CD4-positive, alpha-beta T cell treated with Interleukin-4 for 1 hour (primary cell): ENCODE results near the gene DPP6.
"Not testable (repeated sequence)": the region's sequence is repeated elsewhere in the genome, so short reads cannot be mapped to it uniquely, and the experiment has no call there.

Experiments
- DNase-seq, 2 donors: peaks; one replicate each; pipeline ENCODE4 v3.0.0-alpha.2; 2020 to 2022

The DPP6 gene

DNA sequence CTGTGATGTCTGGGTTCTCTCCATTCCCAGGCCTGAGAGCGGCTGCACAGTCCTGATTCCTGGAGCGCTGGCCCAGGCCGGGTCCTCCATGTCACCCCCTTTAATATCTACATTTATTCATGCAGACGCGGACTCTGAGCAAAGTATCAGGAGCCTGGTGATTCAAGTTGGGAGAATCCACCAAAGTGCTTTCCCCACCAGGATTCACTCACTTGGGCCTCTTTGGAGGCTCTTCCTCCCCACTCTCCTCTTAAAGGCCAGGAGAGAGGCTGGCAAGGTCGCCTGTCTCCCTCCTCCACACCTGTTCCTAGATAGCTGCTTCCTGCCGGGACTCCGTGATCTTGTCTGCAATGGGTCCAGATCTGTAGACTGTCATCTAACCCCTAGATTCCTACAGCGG is 98.5 kb downstream of the DPP6 start:
- not testable (repeated sequence) for DNase-seq

DNA sequence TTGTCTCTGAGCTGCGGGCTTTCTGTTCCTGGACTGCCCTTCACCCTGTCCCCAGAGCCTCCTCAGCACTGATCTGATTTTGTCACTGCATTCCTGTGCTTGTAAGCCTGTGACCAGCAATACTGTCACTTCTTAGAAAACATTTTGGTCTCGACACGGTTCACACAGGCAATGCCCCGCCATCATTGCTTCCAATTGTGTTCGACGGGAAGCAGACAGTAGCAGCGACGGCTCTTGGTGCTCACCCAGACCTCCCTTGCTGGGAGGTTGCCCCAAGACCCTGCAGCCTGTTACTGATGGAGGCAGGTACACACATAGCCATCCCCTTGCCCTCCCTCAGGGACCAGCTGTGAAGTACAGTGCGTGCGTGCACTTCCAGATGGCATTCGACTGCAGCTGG is 99.1 kb downstream of the DPP6 start:
- not testable (repeated sequence) for DNase-seq

DNA sequence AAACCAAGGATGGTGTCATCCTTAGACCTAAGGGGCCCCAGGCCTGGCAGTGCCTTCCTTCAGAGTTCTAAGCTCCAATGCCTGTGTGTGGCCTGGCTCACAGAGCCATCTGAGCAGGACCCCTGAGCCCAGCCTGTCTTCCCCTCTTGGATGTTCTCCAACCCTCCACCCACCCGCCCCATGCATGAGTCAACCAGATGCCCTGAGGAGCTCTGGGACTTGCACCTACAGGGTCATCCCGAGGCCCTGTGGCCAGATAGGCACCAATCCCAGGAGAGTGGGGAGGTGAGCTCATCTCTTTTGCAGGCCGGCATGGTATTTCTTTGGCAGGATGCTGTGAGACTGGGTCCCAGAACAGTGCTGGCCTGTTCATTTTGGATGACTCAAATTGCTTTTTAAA is 103.7 kb downstream of the DPP6 start:
- DNase-seq: not testable (repeated sequence)

DNA sequence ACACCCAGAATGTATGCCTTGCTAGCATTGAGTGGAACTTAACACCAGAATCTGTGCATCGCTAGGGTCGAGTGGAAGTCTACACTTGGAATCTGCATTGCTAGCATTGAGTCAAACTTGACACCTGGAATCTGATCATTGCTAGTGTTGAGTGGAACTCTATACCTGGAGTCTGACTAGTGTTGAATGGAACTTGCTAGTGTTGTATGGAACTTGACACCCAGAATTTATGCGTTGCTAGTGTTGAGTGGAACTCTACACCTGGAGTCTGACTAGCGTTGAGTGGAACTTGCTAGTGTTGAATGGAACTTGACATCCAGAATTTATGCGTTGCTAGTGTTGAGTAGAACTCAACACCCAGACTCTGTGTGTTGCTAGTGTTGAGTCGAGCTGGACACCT is 110.7 kb downstream of the DPP6 start:
- not testable (repeated sequence) for DNase-seq

DNA sequence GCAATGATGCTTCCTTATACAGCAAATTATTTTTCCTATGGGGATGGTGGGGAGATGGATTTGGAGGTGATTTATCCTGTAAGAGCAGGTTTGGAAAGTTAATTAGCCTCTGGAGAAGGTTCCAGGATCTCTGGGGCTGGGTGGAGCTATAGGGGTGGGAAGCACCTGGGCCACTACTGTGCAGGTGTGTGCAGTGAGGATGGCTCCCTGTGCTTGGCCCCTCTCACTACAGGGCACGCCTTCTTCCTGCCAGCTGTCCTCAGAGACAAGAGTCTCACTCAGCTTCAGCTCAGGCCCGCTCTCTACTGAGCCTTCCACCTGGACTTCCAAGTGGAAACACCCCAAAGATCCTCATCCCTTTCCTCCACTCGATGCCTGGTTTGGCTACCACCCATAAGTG is 111.4 kb downstream of the DPP6 start:
- DNase-seq: not testable (repeated sequence)

GRCh38 chr7:154167051-154167450 is 114.9 kb downstream of the DPP6 start:
- no peak for DNase-seq

- DNase-seq: no peak
These were observed 115.6 kb downstream of the DPP6 start for GRCh38 chr7:154167807-154168206.

DNA sequence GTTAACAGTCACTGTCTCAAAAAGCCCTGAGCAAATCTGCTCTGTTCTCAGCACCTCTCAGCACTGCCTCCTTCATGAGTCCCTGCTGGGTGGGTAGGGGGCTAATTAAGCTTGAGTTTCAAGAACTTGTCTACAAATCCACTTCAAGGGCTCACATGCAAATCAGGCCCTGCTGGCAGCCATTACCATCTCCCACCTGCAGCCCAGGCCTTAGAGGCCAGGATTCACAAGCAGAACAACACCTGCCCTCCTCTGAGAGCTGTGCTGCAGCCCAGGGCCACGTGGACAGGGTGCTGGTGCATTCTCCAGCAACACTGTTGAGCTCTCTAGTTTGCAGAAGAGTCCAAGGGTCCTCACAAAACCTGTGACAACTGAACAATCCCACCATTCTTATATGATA is 119.2 kb downstream of the DPP6 start:
- DNase-seq: no peak

DNA sequence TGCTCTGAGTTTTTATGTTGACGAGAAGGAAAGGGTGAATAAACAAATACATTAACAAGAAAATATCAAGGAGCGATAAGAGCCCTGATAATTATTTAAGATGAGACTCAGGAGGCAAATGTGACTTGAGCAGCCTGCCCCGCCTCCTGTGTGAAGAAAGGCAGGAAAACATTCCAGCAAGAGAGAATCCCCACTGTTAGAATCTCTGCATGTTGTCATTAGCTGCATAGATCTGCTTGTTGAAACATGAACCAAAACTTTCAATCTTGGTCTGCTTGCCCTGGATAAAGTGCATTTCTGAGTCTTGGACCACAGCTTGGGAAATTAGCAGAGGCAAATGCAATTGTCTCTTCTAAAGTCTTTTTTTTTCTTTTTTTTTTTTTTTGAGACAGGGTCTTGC is 120.0 kb downstream of the DPP6 start:
- DNase-seq: no peak

GRCh38 chr7:154177584-154177983 is 125.4 kb downstream of the DPP6 start:
- DNase-seq: no peak

GRCh38 chr7:154178895-154179294 is 126.7 kb downstream of the DPP6 start:
- no peak for DNase-seq

GRCh38 chr7:154183482-154183881 is 131.3 kb downstream of the DPP6 start:
- DNase-seq: no peak

DNA sequence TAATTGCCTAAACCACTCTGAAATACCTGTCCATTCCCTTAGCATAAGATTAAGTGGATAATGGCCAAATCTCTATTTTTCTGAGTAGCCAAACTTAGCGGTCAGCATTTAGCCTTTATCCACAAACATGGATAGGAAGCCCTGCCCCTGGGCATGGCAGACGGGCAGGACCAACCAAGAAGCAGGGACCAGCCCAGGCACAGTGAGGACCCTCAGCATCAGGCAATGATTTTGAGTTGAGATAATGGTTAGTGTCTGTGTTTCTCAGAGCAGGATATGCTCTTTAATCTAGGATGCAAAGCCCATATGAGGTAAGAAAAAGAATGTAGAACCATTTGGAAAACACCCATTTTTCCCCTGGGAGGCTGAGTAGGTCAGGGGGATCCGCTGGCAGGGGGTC is 131.7 kb downstream of the DPP6 start:
- DNase-seq: no peak

DNA sequence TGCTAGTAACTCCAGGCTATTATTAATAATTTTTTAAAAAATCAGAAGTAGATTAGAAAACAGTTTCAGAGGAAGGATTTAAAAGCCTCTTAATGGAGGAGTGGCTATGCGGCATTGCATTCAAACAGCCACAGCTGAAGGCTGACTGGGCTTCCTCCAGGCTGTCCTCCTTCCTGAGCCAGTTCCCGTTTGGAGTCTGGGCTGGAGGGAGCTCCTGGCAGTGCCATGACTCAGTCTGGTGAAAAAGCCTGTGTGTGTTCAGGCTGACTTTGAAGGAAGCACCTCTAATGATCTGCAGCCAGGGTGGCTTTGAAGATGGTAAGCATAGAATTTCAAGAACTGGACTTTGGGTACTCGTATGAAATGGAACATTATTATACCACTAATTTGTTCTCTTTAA is 134.6 kb downstream of the DPP6 start:
- DNase-seq: no peak

- DNase-seq: no peak
These were observed 136.1 kb downstream of the DPP6 start for GRCh38 chr7:154188330-154188729.

DNA sequence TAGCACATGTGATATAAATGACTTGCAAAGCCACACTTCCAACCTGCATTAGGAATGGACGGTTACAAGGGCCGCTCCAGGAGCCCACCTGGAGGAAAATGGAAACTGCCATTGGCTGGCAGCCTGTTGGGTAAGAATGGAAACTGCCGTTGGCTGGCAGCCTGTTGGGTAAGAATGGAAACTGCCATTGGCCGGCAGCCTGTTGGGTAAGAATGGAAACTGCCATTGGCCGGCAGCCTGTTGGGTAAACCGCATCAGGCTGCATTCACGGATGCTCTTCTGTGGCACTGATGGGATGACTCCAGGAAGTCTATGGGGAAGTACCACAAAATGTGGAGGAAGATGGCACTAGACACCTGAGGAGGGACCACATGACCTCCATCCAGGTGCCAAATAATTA is 143.1 kb downstream of the DPP6 start:
- no peak for DNase-seq

GRCh38 chr7:154198481-154198880 is 146.3 kb downstream of the DPP6 start:
- DNase-seq: no peak

- no peak for DNase-seq
These were observed 148.0 kb downstream of the DPP6 start for GRCh38 chr7:154200241-154200640.

DNA sequence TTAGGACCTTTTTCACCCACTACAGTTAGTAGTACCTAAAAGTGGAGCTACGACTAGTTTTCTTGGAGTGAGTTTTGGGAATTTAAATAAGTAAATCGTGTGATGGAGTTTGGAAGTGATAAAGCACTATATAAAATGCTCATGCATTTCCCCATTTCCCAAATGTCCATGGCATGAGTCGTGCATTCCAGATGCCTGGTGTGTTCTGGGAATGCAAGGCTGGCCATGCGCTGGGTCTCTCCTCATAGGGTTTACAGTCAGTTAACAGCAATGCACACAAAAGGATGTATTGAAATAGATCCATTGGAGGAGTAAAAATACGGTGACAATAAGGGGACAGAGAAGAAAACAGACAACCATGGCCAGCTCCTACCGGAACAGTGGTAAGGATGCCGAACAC is 149.8 kb downstream of the DPP6 start:
- DNase-seq: no peak

DNA sequence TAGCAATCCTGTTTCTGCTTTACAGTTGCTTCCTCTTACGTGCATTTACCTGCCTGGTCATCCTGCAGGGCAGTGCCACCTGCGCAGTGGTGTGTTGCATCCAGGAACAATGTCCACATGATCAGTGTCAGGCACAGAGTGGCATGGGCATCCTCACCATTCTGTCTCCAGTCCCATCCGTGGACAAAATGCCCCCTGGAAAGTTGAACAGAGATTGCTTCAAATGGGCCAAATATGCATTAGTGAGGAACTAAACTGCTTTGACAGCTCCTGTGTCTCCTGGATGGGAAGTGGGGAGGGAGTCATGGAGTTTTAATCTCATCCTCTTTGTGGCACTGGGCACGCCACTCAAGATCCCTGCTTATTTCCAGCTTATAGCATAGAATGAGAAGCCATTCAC is 151.8 kb downstream of the DPP6 start:
- no peak for DNase-seq

- no peak for DNase-seq
These were observed 160.7 kb downstream of the DPP6 start for GRCh38 chr7:154212861-154213260.

DNA sequence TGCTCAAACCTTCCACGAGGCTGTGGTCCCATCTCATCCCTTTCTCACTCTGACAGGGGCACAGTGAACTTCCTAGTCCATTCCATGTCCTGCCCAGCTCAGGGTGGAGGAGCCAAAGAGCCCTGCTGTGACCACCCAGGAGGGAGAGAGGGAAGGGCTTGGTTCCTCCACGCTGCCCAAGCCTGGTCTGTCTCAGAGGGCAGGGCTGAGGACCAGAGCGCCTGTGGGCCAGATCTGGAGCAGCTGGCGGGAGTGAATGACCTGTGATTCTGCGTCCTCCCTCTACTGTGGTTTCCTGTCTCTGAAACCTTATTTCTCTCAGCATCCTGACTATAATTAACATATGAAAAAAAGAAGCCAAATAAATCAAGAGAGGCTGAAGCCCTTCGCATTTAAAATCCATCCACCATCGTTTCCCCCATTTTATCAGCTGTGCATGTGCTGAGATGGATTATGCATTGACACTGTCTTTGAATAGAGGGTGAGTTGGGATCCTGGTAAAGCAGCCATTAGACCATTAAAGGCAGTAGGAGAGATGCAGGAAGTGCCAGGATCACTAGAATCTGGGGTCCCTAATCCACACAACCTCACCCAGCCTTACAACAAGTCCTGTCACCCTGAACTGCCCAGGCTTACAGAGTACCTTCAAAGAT is 165.6 kb downstream of the DPP6 start:
- DNase-seq: no peak

- no peak for DNase-seq
These were observed 179.5 kb downstream of the DPP6 start for GRCh38 chr7:154231732-154232131.

GRCh38 chr7:154232700-154233099 is 180.5 kb downstream of the DPP6 start:
- DNase-seq: no peak

DNA sequence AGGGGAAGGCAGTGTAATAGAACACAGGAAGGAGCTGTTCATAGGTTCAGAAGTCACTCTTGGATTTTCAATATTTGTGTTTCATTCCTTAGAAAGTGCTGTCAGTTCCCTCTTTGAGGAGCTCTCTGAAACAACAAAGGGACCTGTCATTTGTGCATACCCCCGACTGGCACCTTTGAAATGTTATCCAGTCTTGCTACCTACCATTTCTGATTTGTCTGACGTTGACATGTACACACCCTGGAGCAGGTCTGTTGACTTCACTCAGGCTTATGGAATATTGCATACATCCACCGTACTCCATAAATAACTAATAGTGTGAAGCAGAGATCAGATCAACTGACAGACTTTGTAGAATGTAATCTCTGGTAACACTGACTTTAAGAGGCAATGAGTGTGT is 189.8 kb downstream of the DPP6 start:
- no peak for DNase-seq

GRCh38 chr7:154242709-154243108 is 190.5 kb downstream of the DPP6 start:
- no peak for DNase-seq
